Pancreas (tissue), 10 donors: Measurements from ENCODE around the gene FOCAD. TPM values are rescaled to one million over a fixed set of nuclear protein-coding genes. Genes with fewer than 3 reads are reported as not detected.
A peak's percentile ranks its signal among the peaks of the same experiment; 100 is the strongest.
"Not testable (repeated sequence)": the region's sequence is repeated elsewhere in the genome, so short reads cannot be mapped to it uniquely, and the experiment has no call there.

ENCODE experiments used
- ATAC-seq, 4 donors: fragments of 200-7000 bp; cut with Tn5 transposase; one replicate each; pipeline versions ENCODE4 v1.8.0 to v1.9.1; 2020; ENCODE audit warnings: mild to moderate bottlenecking in 4 of 4, moderate library complexity in 4 of 4
- DNase-seq, 6 donors: peaks; one replicate each; pipeline ENCODE4 v3.0.0-alpha.2; 2020
- FAIRE-seq: peaks from 2 replicates; lab custom pipeline; 2012; peaks lifted over from hg19 to GRCh38; lab: Jason Lieb, UNC
- H3K27ac ChIP-seq, 4 donors: fragments of 200-600 bp; sonication (generic); 1 replicate in 3 of 4; 2 replicates in 1 of 4; pipeline versions ENCODE4 v1.5.0 to v1.8.0; 2020
- H3K27me3 ChIP-seq, 4 donors: fragments of 200-600 bp; one replicate each; pipeline ENCODE4 v1.8.0; 2021
- H3K36me3 ChIP-seq, 3 donors: fragments of 200-600 bp; sonication (generic) in 1 of 3; one replicate each; pipeline versions ENCODE4 v1.5.0 to v1.8.0; 2020 to 2021
- H3K4me1 ChIP-seq, 3 donors: fragments of 200-600 bp; one replicate each; pipeline ENCODE4 v1.8.0; 2021
- H3K4me3 ChIP-seq, 4 donors: fragments of 200-600 bp; sonication (generic) in 2 of 4; one replicate each; pipeline versions ENCODE4 v1.5.0 to v1.8.0; 2020 to 2021
- H3K9me3 ChIP-seq, 4 donors: fragments of 200-600 bp; one replicate each; pipeline ENCODE4 v1.8.0; 2021
- WGBS, 2 donors: extraction: QIAGEN DNeasy Blood & Tissue Kit; methylation state at CpG; one replicate each; pipeline ENCODE4 v1.1.7; 2013; 5-methylcytosine and 5-hydroxymethylcytosine counted together
- intact Hi-C, 3 donors: fragments of 100-400 bp; cut with DNase I; formaldehyde crosslinking; loops; one replicate each; pipeline versions ENCODE4 v1.11.1 to v1.14.2; 2022
- polyA plus RNA-seq, 2 donors: library from polyadenylated mRNA; stranded (reverse); fragments of 200-250 nt; gene quantifications; one replicate each; pipeline ENCODE4 v1.2.3, GENCODE V29; 2013
- total RNA-seq, 6 donors: library from RNA; stranded (reverse); fragmentation: NEBNext Ultra II Directional in 4 of 6; extraction: Animal tissue kit (Norgen Biotek cat#: 25700) in 4 of 6; gene quantifications; one replicate each; pipeline versions ENCODE4 v1.2.1 to v1.2.4, GENCODE V29; 2021 to 2023
- TF ChIP-seq, protein P1 (sequence below), 4 donors: fragments of 200-600 bp; sonication (generic) in 3 of 4; IDR thresholded peaks; one replicate each; pipeline versions ENCODE4 v1.5.0 to v1.8.0; 2021; ENCODE audit warnings: antibody characterized with exemption in 4 of 4
- donor health status: healthy with polysubstance abuse.
- donor health status: DM: no; HTN: no; CAD: no; lungs with moderate emphysema.
- donor health status: DM: no; HTN: no; CAD: no.
- donor health status: control.
- donor health status: control.
- donor health status: Bipolar disorder and iron deficiency.
- donor health status: DM: yes; HTN: yes; CAD: no.
- donor health status: DM: no; HTN: no; CAD: no.
- donor health status: DM: no; HTN: no; CAD: no.
- donor health status: DM: yes; HTN: yes; CAD: no.

Gene FOCAD
- total and polyA plus RNA-seq, 8 donors = 5.4 to 27.7 (median 16.8) TPM

DNA sequence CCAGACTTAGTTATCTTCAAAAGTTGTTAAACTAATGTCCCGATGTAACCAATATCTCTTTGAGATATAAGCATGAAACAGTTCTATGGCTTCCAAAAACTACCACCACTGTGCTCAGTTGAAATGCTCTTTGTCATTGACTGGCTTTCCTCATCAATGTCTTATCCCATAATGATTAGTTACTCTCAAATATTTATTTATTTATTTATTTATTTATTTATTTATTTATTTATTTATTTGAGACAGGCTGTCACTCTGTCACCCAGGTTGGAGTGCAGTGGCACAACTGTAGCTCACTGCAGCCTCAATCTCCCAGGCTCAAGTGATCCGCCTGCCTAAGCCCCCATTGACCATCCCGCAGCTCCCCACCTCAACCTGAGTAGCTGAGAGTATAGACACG is 33.7 kb upstream of the FOCAD start:
- H3K9me3 ChIP-seq = no peaks in the 10 kb centered on the region
- H3K27ac ChIP-seq = no peak overlapping the region
- FAIRE-seq (no peak), DNase-seq (no peak), ATAC-seq (no peak)
- no peaks in the 10 kb centered on the region for H3K27me3 ChIP-seq
- H3K4me1 ChIP-seq = no peaks in the 10 kb centered on the region
- WGBS, 2 donors = 67 to 68% methylated on average over 4 of the region's 4 CpGs
- TF ChIP-seq, protein P1, sequence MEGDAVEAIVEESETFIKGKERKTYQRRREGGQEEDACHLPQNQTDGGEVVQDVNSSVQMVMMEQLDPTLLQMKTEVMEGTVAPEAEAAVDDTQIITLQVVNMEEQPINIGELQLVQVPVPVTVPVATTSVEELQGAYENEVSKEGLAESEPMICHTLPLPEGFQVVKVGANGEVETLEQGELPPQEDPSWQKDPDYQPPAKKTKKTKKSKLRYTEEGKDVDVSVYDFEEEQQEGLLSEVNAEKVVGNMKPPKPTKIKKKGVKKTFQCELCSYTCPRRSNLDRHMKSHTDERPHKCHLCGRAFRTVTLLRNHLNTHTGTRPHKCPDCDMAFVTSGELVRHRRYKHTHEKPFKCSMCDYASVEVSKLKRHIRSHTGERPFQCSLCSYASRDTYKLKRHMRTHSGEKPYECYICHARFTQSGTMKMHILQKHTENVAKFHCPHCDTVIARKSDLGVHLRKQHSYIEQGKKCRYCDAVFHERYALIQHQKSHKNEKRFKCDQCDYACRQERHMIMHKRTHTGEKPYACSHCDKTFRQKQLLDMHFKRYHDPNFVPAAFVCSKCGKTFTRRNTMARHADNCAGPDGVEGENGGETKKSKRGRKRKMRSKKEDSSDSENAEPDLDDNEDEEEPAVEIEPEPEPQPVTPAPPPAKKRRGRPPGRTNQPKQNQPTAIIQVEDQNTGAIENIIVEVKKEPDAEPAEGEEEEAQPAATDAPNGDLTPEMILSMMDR (IDR thresholded peaks at IDR 0.05) = no peak
- intact Hi-C loops = no loop called here
- no peaks in the 10 kb centered on the region for H3K36me3 ChIP-seq
- no peak overlapping the region for H3K4me3 ChIP-seq

GRCh38 chr9:20650750-20651299 is 33.2 kb upstream of the FOCAD start:
- 58 to 59% methylated on average over 4 of the region's 4 CpGs for WGBS, 2 donors

DNA sequence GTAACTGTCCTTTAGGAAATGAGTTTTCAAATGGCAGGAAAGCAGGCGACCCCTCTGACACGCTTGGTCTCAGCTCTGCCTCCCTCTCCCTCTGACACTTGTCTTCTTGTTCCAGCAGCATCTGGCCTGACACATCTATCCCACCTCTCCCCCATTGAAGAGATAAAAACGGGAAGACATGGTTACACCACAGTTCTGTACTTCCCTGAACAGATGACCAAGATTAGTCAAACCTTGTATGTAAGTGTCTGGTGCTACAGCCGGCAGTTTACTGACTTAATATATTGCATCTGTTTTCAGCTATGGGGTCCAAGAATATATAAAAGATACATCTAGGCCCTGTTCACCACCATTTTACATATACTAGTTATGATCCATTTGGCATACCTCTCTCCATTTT is 32.1 kb upstream of the FOCAD start:
- no peaks in the 10 kb centered on the region for H3K36me3 ChIP-seq
- no peak overlapping the region for H3K27ac ChIP-seq
- H3K4me1 ChIP-seq = no peaks in the 10 kb centered on the region
- 85 to 91% methylated on average over 4 of the region's 4 CpGs for WGBS, 2 donors
- ATAC-seq (no peak), DNase-seq (no peak), FAIRE-seq (no peak)
- no peaks in the 10 kb centered on the region for H3K27me3 ChIP-seq
- H3K4me3 ChIP-seq = no peak overlapping the region
- intact Hi-C loops = no loop called here
- H3K9me3 ChIP-seq = no peaks in the 10 kb centered on the region
- TF ChIP-seq, protein P1 (IDR thresholded peaks at IDR 0.05) = no peak

More at GRCh38 chr9:20650750-20651299, 33.2 kb upstream of the FOCAD start:
- peak; percentile 37 to 82 (median 76) for ATAC-seq
- no peaks in the 10 kb centered on the region for H3K36me3 ChIP-seq
- H3K9me3 ChIP-seq = no peaks in the 10 kb centered on the region
- H3K4me1 ChIP-seq = no peaks in the 10 kb centered on the region
- H3K27me3 ChIP-seq = no peaks in the 10 kb centered on the region
- DNase-seq = peak in 1 of 6 donors; percentile 29
- H3K4me3 ChIP-seq = no peak overlapping the region
- intact Hi-C loops = no loop called here
- no peak for FAIRE-seq
- H3K27ac ChIP-seq = no peak overlapping the region
- TF ChIP-seq, protein P1 (IDR thresholded peaks at IDR 0.05) = no peak

- FAIRE-seq = not testable (repeated sequence)
Observed at GRCh38 chr9:20658246-20658667, 25.8 kb upstream of the FOCAD start.

DNA sequence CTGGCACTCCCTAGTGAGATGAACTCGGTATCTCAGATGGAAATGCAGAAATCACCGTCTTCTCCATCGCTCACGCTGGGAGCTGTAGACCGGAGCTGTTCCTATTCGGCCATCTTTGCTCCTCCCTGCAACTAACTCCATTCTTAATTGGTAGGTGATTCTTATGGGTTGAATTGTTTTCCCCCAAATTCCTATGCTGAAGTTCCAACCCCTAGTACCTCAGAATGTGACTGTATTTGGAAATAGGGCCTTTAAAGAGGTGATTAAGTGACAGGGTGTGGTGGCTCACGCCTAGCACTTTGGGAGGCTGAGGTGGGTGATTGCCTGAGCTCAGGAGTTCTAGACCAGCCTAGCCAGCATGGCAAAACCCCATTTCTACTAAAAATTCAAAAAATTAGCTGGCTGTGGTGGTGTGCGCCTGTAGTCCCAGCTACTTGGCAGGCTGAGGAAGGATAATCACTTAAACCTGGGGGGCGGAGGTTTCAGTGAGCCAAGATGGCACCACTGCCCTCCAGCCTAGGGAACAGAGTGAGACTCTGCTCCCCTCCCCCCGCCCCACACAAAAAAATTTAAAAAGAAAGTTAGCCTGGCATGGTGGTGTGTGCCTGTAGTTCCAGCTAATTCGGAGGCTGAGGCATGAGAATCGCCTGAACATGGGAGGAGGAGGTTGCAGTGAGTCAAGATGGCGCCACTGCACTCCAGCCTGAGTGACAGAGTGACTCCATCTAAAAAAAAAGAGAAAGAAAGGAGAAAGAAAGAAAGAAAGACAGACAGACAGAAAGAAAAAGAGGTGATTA is 25.2 kb upstream of the FOCAD start:
- H3K4me3 ChIP-seq = peak overlapping the region; percentile 3 to 49 (median 26)
- TF ChIP-seq, protein P1 (IDR thresholded peaks at IDR 0.05) = no peak
- no peaks in the 10 kb centered on the region for H3K27me3 ChIP-seq
- peak; percentile 46 to 76 (median 59) for ATAC-seq
- no peaks in the 10 kb centered on the region for H3K36me3 ChIP-seq
- FAIRE-seq = no peak
- peak overlapping the region in 2 of 4 donors; percentile 41 to 60 for H3K27ac ChIP-seq
- H3K9me3 ChIP-seq = no peaks in the 10 kb centered on the region
- WGBS, 2 donors = 61 to 71% methylated on average over 13 of the region's 13 CpGs
- H3K4me1 ChIP-seq = peaks cover 0 to 20% (median 0%) of the 10 kb centered on the region in 3 donors
- intact Hi-C loops = no loop called here
- DNase-seq = peak in 1 of 6 donors; percentile 19

More at GRCh38 chr9:20658246-20658667, 25.8 kb upstream of the FOCAD start:
- DNase-seq (peak in 4 of 6 donors; percentile 26 to 54 (median 38)), ATAC-seq (peak in 2 of 4 donors; percentile 24 to 56)
- Histone ChIP-seq H3K4me1 (peaks cover 0 to 20% (median 0%) of the 10 kb centered on the region in 3 donors), H3K4me3 (peak overlapping the region; percentile 3 to 49 (median 26)), H3K27ac (peak overlapping the region in 2 of 4 donors; percentile 41 to 60)
- H3K36me3 ChIP-seq, H3K27me3 ChIP-seq, H3K9me3 ChIP-seq, intact Hi-C loops: not testable (repeated sequence)
- WGBS, 2 donors = 22 to 43% methylated on average over 11 to 25 of the region's 27 CpGs
